Endometrial microvascular endothelial cells (primary cell): ENCODE measurements around the gene THAP4. TPM values are rescaled to one million over a fixed set of nuclear protein-coding genes. Genes with fewer than 3 reads are reported as not detected.

Experiments used
- in situ Hi-C: cut with HindIII; loops from 2 replicates; pipeline ENCODE4 v1.10.0; 2017; ENCODE audit warnings: low sequenced_read_pairs, low pct_unique_long_range_greater_than_20kb; ENCODE audit errors: inconsistent ontology term
- total RNA-seq: library from RNA; depleted of rRNA; stranded (reverse); fragments of >200 nt; gene quantifications from one replicate; pipeline ENCODE4 v1.2.3, GENCODE V29; 2015; ENCODE audit errors: inconsistent ontology term

Gene THAP4
- total RNA-seq, 1 donor from 2014 or later, result 47.6 TPM

- in situ Hi-C loops, result no loop called here
Observed at GRCh38 chr2:241541564-241542277, 95.2 kb downstream of the THAP4 start.

- in situ Hi-C loops, result no loop called here
Observed at GRCh38 chr2:241540771-241541561, 96.0 kb downstream of the THAP4 start.

DNA sequence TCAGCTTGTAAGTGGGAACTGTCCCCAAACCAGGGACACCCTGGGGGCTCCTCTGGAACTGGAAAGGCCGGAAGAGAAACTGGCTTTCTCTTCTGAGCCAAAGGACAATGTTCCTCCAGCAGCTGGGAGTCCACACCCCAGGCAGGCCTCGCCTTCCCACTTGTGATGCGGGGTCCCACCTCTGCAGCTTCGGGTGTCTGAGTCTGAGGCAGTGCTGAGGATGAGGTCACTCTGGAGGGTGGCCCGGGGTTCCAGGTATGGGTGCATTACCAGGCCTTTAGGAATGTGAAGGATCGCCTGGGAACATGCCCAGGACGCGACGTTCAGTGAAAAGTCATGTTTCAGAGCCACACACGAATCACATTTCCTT lies 96.6 kb downstream of the THAP4 start:
- in situ Hi-C loops, result no loop called here

- in situ Hi-C loops, result no loop called here
Observed at GRCh38 chr2:241539616-241540374, 97.2 kb downstream of the THAP4 start.

- in situ Hi-C loops, result no loop called here
Observed at GRCh38 chr2:241538838-241539615, 97.9 kb downstream of the THAP4 start.

GRCh38 chr2:241535871-241536655 lies 100.9 kb downstream of the THAP4 start:
- in situ Hi-C loops, result no loop called here

DNA sequence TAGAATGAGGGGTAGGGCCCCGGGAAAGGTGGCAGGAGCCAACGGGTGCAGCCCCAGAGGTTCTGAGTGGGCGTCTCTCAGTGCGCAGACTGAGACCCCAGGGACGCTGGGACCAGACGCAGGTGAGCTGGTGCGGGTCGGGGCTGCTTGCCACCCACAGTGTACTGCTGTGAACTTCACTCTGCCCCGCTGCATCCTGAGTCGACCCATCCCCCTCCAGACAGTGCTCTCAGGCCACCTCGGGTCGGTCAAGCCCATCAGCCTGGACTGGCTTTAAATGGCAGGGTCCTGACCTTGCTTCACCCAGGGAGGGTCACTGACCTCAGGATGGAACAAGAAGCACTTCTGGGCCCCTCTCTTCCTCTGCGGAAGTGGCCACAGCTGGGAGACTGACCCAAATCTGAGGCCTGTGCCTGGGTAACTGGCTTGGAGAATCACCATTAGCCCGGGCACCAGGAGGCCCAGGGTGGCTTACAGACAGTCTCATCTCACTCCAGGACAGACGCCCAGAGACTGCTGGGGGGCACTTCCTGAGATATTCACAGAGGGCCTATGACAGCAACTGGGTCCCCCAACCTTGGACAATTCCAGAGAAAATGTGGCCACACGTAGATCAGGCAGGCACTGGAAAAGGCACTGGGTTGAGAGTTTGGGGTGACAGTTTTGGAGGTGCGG lies 102.1 kb downstream of the THAP4 start:
- in situ Hi-C loops, result no loop called here

Other genes starting within 250 kb of the THAP4 start
- 375 TPM for gene STK25, start 128.6 kb downstream of the THAP4 start, total RNA-seq
- 102 TPM for gene BOK, start 78.4 kb downstream of the THAP4 start, total RNA-seq
- 67.7 TPM for gene ATG4B, start 535 bp upstream of the THAP4 start, total RNA-seq
- gene DTYMK, start 49.7 kb upstream of the THAP4 start, total RNA-seq, result 140 TPM
- gene ING5, start 64.9 kb upstream of the THAP4 start, total RNA-seq, result 12.6 TPM
- 10.9 TPM for gene D2HGDH, start 97.5 kb upstream of the THAP4 start, total RNA-seq
- not detected for gene GAL3ST2, start 139.7 kb upstream of the THAP4 start, total RNA-seq
- gene NEU4, start 172.0 kb upstream of the THAP4 start, total RNA-seq, result not detected
- not detected for gene PDCD1, start 221.7 kb upstream of the THAP4 start, total RNA-seq
- gene RTP5, start 232.6 kb upstream of the THAP4 start, total RNA-seq, result not detected